ENCODE measurements around the gene KRT8. TPM values are rescaled to one million over a fixed set of nuclear protein-coding genes. Genes with fewer than 3 reads are reported as not detected.

Gene KRT8
- total and polyA plus RNA-seq, 2 of the 13 experiments (the other 11 are each of a cell fraction or from before 2014, with no cell fraction given): 498 to 718 TPM

GRCh38 chr12:52946797-52947547 is 42.1 kb upstream of the KRT8 start (continued):
- TF ChIP-seq, protein P1, sequence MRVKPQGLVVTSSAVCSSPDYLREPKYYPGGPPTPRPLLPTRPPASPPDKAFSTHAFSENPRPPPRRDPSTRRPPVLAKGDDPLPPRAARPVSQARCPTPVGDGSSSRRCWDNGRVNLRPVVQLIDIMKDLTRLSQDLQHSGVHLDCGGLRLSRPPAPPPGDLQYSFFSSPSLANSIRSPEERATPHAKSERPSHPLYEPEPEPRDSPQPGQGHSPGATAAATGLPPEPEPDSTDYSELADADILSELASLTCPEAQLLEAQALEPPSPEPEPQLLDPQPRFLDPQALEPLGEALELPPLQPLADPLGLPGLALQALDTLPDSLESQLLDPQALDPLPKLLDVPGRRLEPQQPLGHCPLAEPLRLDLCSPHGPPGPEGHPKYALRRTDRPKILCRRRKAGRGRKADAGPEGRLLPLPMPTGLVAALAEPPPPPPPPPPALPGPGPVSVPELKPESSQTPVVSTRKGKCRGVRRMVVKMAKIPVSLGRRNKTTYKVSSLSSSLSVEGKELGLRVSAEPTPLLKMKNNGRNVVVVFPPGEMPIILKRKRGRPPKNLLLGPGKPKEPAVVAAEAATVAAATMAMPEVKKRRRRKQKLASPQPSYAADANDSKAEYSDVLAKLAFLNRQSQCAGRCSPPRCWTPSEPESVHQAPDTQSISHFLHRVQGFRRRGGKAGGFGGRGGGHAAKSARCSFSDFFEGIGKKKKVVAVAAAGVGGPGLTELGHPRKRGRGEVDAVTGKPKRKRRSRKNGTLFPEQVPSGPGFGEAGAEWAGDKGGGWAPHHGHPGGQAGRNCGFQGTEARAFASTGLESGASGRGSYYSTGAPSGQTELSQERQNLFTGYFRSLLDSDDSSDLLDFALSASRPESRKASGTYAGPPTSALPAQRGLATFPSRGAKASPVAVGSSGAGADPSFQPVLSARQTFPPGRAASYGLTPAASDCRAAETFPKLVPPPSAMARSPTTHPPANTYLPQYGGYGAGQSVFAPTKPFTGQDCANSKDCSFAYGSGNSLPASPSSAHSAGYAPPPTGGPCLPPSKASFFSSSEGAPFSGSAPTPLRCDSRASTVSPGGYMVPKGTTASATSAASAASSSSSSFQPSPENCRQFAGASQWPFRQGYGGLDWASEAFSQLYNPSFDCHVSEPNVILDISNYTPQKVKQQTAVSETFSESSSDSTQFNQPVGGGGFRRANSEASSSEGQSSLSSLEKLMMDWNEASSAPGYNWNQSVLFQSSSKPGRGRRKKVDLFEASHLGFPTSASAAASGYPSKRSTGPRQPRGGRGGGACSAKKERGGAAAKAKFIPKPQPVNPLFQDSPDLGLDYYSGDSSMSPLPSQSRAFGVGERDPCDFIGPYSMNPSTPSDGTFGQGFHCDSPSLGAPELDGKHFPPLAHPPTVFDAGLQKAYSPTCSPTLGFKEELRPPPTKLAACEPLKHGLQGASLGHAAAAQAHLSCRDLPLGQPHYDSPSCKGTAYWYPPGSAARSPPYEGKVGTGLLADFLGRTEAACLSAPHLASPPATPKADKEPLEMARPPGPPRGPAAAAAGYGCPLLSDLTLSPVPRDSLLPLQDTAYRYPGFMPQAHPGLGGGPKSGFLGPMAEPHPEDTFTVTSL (CRISPR knock-in tag; IDR thresholded peaks at IDR 0.05; ENCODE audit: borderline replicate concordance): peak; percentile 53; the same call in 1 of the 2 replicates
- TF ChIP-seq ZBTB37 (CRISPR knock-in tag; IDR thresholded peaks at IDR 0.05) (peak; percentile 72; the same call in 1 of the 2 replicates), IKZF5 (CRISPR knock-in tag; IDR thresholded peaks at IDR 0.05) (peak; percentile 21; the same call in 1 of the 2 replicates), MED8 (CRISPR knock-in tag; IDR thresholded peaks at IDR 0.05; ENCODE audit: insufficient replicate concordance) (peak; percentile 33), NAIF1 (CRISPR knock-in tag; IDR thresholded peaks at IDR 0.05; ENCODE audit: borderline replicate concordance) (no peak), ARID5B (CRISPR knock-in tag; IDR thresholded peaks at IDR 0.05) (peak; percentile 48; the same call in 1 of the 2 replicates), PHF21A (CRISPR knock-in tag; IDR thresholded peaks at IDR 0.05) (0 out of 2 replicates have a peak, but pooled peaks have one; percentile 18), ETV5 (CRISPR knock-in tag; IDR thresholded peaks at IDR 0.05; ENCODE audit: borderline replicate concordance) (peak; percentile 31; the same call in 1 of the 2 replicates), YEATS4 (CRISPR knock-in tag; IDR thresholded peaks at IDR 0.05; ENCODE audit: borderline replicate concordance) (0 out of 2 replicates have a peak, but pooled peaks have one; percentile 12), ZFP91 (CRISPR knock-in tag; IDR thresholded peaks at IDR 0.05; ENCODE audit: borderline replicate concordance) (peak; percentile 38; the same call in 1 of the 2 replicates), ELF1 (CRISPR knock-in tag; IDR thresholded peaks at IDR 0.05) (0 out of 2 replicates have a peak, but pooled peaks have one; percentile 12)
- TF ChIP-seq, protein P2, sequence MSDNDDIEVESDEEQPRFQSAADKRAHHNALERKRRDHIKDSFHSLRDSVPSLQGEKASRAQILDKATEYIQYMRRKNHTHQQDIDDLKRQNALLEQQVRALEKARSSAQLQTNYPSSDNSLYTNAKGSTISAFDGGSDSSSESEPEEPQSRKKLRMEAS (IDR thresholded peaks at IDR 0.05): peak; percentile 36; the same call in 1 of the 2 replicates
